ENCODE data around the gene TCF7. TPM values are rescaled to one million over a fixed set of nuclear protein-coding genes. Genes with fewer than 3 reads are reported as not detected.

Gene TCF7
- total and polyA plus RNA-seq, 2 of the 13 experiments (the other 11 are each of a cell fraction or from before 2014, with no cell fraction given), result 6.3 to 6.8 TPM

GRCh38 chr5:134188092-134188491 lies 73.6 kb downstream of the TCF7 start:
- no peak overlapping the region for H2AFZ ChIP-seq (ENCODE audit: low read length)
- H3K9ac ChIP-seq (ENCODE audit: insufficient read depth, low read depth, low read length), result no peak overlapping the region
- ChIA-PET CTCF (ENCODE audit: low intra/inter-chr PET ratio, low total read pairs) (no interaction called here), POLR2A (interaction anchor here (1.2 to 1.7 kb wide), 2 partner anchors 11 to 12 kb away, joined by 3 to 6 read pairs; partner anchors contain the start of gene SKP1)
- H3K36me3 ChIP-seq (replicated peaks in 1 of 2; ENCODE audit: control insufficient read depth in 1 of 2, insufficient read depth in 2 of 2, low read length in 2 of 2), result no peaks in the 10 kb centered on the region
- peaks cover 14% of the 10 kb centered on the region for H3K4me1 ChIP-seq (ENCODE audit: insufficient read depth, low read length)
- H3K9me3 ChIP-seq (ENCODE audit: low read length), result no peaks in the 10 kb centered on the region
- no peak for DNase-seq (ENCODE audit: low spot score)
- H3K79me2 ChIP-seq (ENCODE audit: insufficient read depth, low read length), result no peaks in the 10 kb centered on the region
- FAIRE-seq, result no peak
- no peaks in the 10 kb centered on the region for H4K20me1 ChIP-seq (ENCODE audit: insufficient read depth, low read length)
- TF ChIP-seq KDM3A (CRISPR knock-in tag; IDR thresholded peaks at IDR 0.05; ENCODE audit: low read depth) (no peak), ZNF644 (CRISPR knock-in tag; IDR thresholded peaks at IDR 0.05; ENCODE audit: low read depth) (no peak)
- no peak; the same call in 2 of the 3 replicates for ATAC-seq
- in situ Hi-C loops (cut with HindIII; ENCODE audit: extremely low pct_ligation_motif_present, low pct_unique_long_range_greater_than_20kb) (loop anchor here (5.0 to 25.0 kb wide), 2 partner anchors 99 to 399 kb away; no protein-coding TSS in a partner anchor), intact Hi-C loops (cut with micrococcal nuclease; ENCODE audit: unreplicated experiment) (loop anchor here (10.0 kb wide), 1 partner anchor 197 kb away; no protein-coding TSS in a partner anchor)
- no peaks in the 10 kb centered on the region for H3K27me3 ChIP-seq (ENCODE audit: control insufficient read depth in 1 of 2, insufficient read depth in 2 of 2, low read length in 2 of 2)
- 94% methylated on average over 1 of the region's 1 CpG for WGBS (ENCODE audit: low lambda C conversion rate)
- H3K4me2 ChIP-seq (ENCODE audit: low read depth, low read length), result no peak overlapping the region
- no peak overlapping the region for H3K27ac ChIP-seq (ENCODE audit: extremely low read length, insufficient read depth, low read length)
- no TSS peak for BruUV-seq (replicated peaks)
- no peak overlapping the region for H3K4me3 ChIP-seq (replicated peaks in 1 of 3; ENCODE audit: insufficient read depth in 1 of 3, low read depth in 2 of 3, low read length in 3 of 3)

- H3K36me3 ChIP-seq (replicated peaks in 1 of 2; ENCODE audit: control insufficient read depth in 1 of 2, insufficient read depth in 2 of 2, low read length in 2 of 2), result no peaks in the 10 kb centered on the region
- peaks cover 4% of the 10 kb centered on the region for H3K4me1 ChIP-seq (ENCODE audit: insufficient read depth, low read length)
- FAIRE-seq (no peak), ATAC-seq (no peak), DNase-seq (ENCODE audit: low spot score) (no peak)
- no peak overlapping the region for H3K27ac ChIP-seq (ENCODE audit: extremely low read length, insufficient read depth, low read length)
- no peak overlapping the region for H3K9ac ChIP-seq (ENCODE audit: insufficient read depth, low read depth, low read length)
- no peak overlapping the region for H3K4me3 ChIP-seq (replicated peaks in 1 of 3; ENCODE audit: insufficient read depth in 1 of 3, low read depth in 2 of 3, low read length in 3 of 3)
- ChIA-PET CTCF (ENCODE audit: low intra/inter-chr PET ratio, low total read pairs) (no interaction called here), POLR2A (interaction anchor here (1.1 to 1.7 kb wide), 2 partner anchors 13 to 37 kb away, joined by 3 to 6 read pairs; partner anchors contain the start of gene PPP2CA)
- TF ChIP-seq ZFP90 (CRISPR knock-in tag; IDR thresholded peaks at IDR 0.05; ENCODE audit: borderline replicate concordance) (no peak), ZNF75D (CRISPR knock-in tag; IDR thresholded peaks at IDR 0.05; ENCODE audit: borderline replicate concordance) (no peak), NFAT5 (CRISPR knock-in tag; IDR thresholded peaks at IDR 0.05) (no peak), XBP1 (CRISPR knock-in tag; IDR thresholded peaks at IDR 0.05) (no peak), ZNF703 (CRISPR knock-in tag; IDR thresholded peaks at IDR 0.05; ENCODE audit: borderline replicate concordance) (no peak), ZNF225 (CRISPR knock-in tag; IDR thresholded peaks at IDR 0.05) (no peak), ZNF260 (CRISPR knock-in tag; IDR thresholded peaks at IDR 0.05; ENCODE audit: borderline replicate concordance, low read depth) (no peak)
- H4K20me1 ChIP-seq (ENCODE audit: insufficient read depth, low read length), result no peaks in the 10 kb centered on the region
- in situ Hi-C loops (cut with HindIII; ENCODE audit: extremely low pct_ligation_motif_present, low pct_unique_long_range_greater_than_20kb) (loop anchor here (5.0 to 25.0 kb wide), 2 partner anchors 98 to 398 kb away; no protein-coding TSS in a partner anchor), intact Hi-C loops (cut with micrococcal nuclease; ENCODE audit: unreplicated experiment) (loop anchor here (10.0 kb wide), 1 partner anchor 196 kb away; no protein-coding TSS in a partner anchor)
- no peaks in the 10 kb centered on the region for H3K27me3 ChIP-seq (ENCODE audit: control insufficient read depth in 1 of 2, insufficient read depth in 2 of 2, low read length in 2 of 2)
- no TSS peak for BruUV-seq (replicated peaks)
- no peaks in the 10 kb centered on the region for H3K79me2 ChIP-seq (ENCODE audit: insufficient read depth, low read length)
- H2AFZ ChIP-seq (ENCODE audit: low read length), result no peak overlapping the region
- no peaks in the 10 kb centered on the region for H3K9me3 ChIP-seq (ENCODE audit: low read length)
- no peak overlapping the region for H3K4me2 ChIP-seq (ENCODE audit: low read depth, low read length)
- WGBS (ENCODE audit: low lambda C conversion rate), result 67% methylated on average over 3 of the region's 3 CpGs
These were observed 74.5 kb downstream of the TCF7 start for GRCh38 chr5:134189031-134189430.

Data from HepG2 (cell line).